ENCODE results near the gene TPPP3.
"Not testable (repeated sequence)": the region's sequence is repeated elsewhere in the genome, so short reads cannot be mapped to it uniquely, and the experiment has no call there.

The TPPP3 gene

GRCh38 chr16:67423611-67424260, 30.4 kb upstream of the TPPP3 start:
- Histone ChIP-seq H3K9ac (ENCODE audit: low read length) (no peak overlapping the region), H3K36me3 (ENCODE audit: control insufficient read depth, insufficient read depth, low read length) (no peaks in the 10 kb centered on the region), H3K4me1 (ENCODE audit: control insufficient read depth, insufficient read depth, low read length) (no peaks in the 10 kb centered on the region), H3K27me3 (ENCODE audit: control insufficient read depth, insufficient read depth, low read length) (no peaks in the 10 kb centered on the region), H3K27ac (ENCODE audit: low read depth, low read length) (no peak overlapping the region), H3K4me3 (ENCODE audit: low read length) (no peak overlapping the region)

- Histone ChIP-seq H3K27ac (ENCODE audit: low read depth, low read length) (no peak overlapping the region), H3K9ac (ENCODE audit: low read length) (no peak overlapping the region)
Observed at GRCh38 chr16:67423015-67423414, 29.7 kb upstream of the TPPP3 start.

GRCh38 chr16:67421030-67421429, 27.7 kb upstream of the TPPP3 start:
- H3K4me3 ChIP-seq (ENCODE audit: low read length), result no peak overlapping the region
- no peaks in the 10 kb centered on the region for H3K27me3 ChIP-seq (ENCODE audit: control insufficient read depth, insufficient read depth, low read length)
- H3K36me3 ChIP-seq (ENCODE audit: control insufficient read depth, insufficient read depth, low read length), result no peaks in the 10 kb centered on the region
- no peak overlapping the region for H3K9ac ChIP-seq (ENCODE audit: low read length)
- H3K4me1 ChIP-seq (ENCODE audit: control insufficient read depth, insufficient read depth, low read length), result peaks cover 3% of the 10 kb centered on the region
- H3K27ac ChIP-seq (ENCODE audit: low read depth, low read length), result no peak overlapping the region

More at GRCh38 chr16:67423015-67423414, 29.7 kb upstream of the TPPP3 start:
- Histone ChIP-seq H3K4me3 (ENCODE audit: low read length) (no peak overlapping the region), H3K4me1 (ENCODE audit: control insufficient read depth, insufficient read depth, low read length) (no peaks in the 10 kb centered on the region), H3K36me3 (ENCODE audit: control insufficient read depth, insufficient read depth, low read length) (no peaks in the 10 kb centered on the region), H3K27me3 (ENCODE audit: control insufficient read depth, insufficient read depth, low read length) (no peaks in the 10 kb centered on the region)

GRCh38 chr16:67419931-67420330, 26.6 kb upstream of the TPPP3 start:
- no peak overlapping the region for H3K9ac ChIP-seq (ENCODE audit: low read length)
- no peaks in the 10 kb centered on the region for H3K27me3 ChIP-seq (ENCODE audit: control insufficient read depth, insufficient read depth, low read length)
- H3K27ac ChIP-seq (ENCODE audit: low read depth, low read length), result no peak overlapping the region
- H3K36me3 ChIP-seq (ENCODE audit: control insufficient read depth, insufficient read depth, low read length), result no peaks in the 10 kb centered on the region
- H3K4me3 ChIP-seq (ENCODE audit: low read length), result no peak overlapping the region
- H3K4me1 ChIP-seq (ENCODE audit: control insufficient read depth, insufficient read depth, low read length), result peaks cover 5% of the 10 kb centered on the region

GRCh38 chr16:67419502-67419901, 26.2 kb upstream of the TPPP3 start:
- no peak overlapping the region for H3K27ac ChIP-seq (ENCODE audit: low read depth, low read length)
- H3K27me3 ChIP-seq (ENCODE audit: control insufficient read depth, insufficient read depth, low read length), result no peaks in the 10 kb centered on the region
- H3K4me1 ChIP-seq (ENCODE audit: control insufficient read depth, insufficient read depth, low read length), result peaks cover 5% of the 10 kb centered on the region
- no peaks in the 10 kb centered on the region for H3K36me3 ChIP-seq (ENCODE audit: control insufficient read depth, insufficient read depth, low read length)
- H3K4me3 ChIP-seq (ENCODE audit: low read length), result no peak overlapping the region
- H3K9ac ChIP-seq (ENCODE audit: low read length), result no peak overlapping the region

GRCh38 chr16:67417333-67418061, 24.2 kb upstream of the TPPP3 start:
- H3K36me3 ChIP-seq (ENCODE audit: control insufficient read depth, insufficient read depth, low read length), result no peaks in the 10 kb centered on the region
- no peak overlapping the region for H3K9ac ChIP-seq (ENCODE audit: low read length)
- H3K27me3 ChIP-seq (ENCODE audit: control insufficient read depth, insufficient read depth, low read length), result no peaks in the 10 kb centered on the region

GRCh38 chr16:67415872-67416793, 22.8 kb upstream of the TPPP3 start, which contains the start of gene ZDHHC1:
Gene ZDHHC1 (minus strand): TSS chr16:67416477. CDS start chr16:67407775, 8,702 bp downstream.
- Histone ChIP-seq H3K36me3 (ENCODE audit: control insufficient read depth, insufficient read depth, low read length) (no peaks in the 10 kb centered on the region), H3K4me1 (ENCODE audit: control insufficient read depth, insufficient read depth, low read length) (peaks cover 5% of the 10 kb centered on the region), H3K9ac (ENCODE audit: low read length) (peak within 1 kb of the TSS; percentile 90), H3K27me3 (ENCODE audit: control insufficient read depth, insufficient read depth, low read length) (no peaks in the 10 kb centered on the region), H3K4me3 (ENCODE audit: low read length) (peak within 1 kb of the TSS; percentile 80), H3K27ac (ENCODE audit: low read depth, low read length) (peak within 1 kb of the TSS; percentile 85)

More at GRCh38 chr16:67417333-67418061, 24.2 kb upstream of the TPPP3 start:
- Histone ChIP-seq H3K27ac (ENCODE audit: low read depth, low read length) (no peak overlapping the region), H3K4me1 (ENCODE audit: control insufficient read depth, insufficient read depth, low read length) (peaks cover 5% of the 10 kb centered on the region), H3K4me3 (ENCODE audit: low read length) (no peak overlapping the region)

- Histone ChIP-seq H3K27ac (ENCODE audit: low read depth, low read length) (peak overlapping the region; percentile 85), H3K4me3 (ENCODE audit: low read length) (peak overlapping the region; percentile 80)
- not testable (repeated sequence) for H3K36me3 ChIP-seq (ENCODE audit: control insufficient read depth, insufficient read depth, low read length); H3K4me1 ChIP-seq (ENCODE audit: control insufficient read depth, insufficient read depth, low read length); H3K9ac ChIP-seq (ENCODE audit: low read length); H3K27me3 ChIP-seq (ENCODE audit: control insufficient read depth, insufficient read depth, low read length)
Observed at GRCh38 chr16:67415421-67415820, 22.1 kb upstream of the TPPP3 start.

GRCh38 chr16:67413978-67414911, 20.9 kb upstream of the TPPP3 start:
- peaks cover 5% of the 10 kb centered on the region for H3K4me1 ChIP-seq (ENCODE audit: control insufficient read depth, insufficient read depth, low read length)
- H3K27ac ChIP-seq (ENCODE audit: low read depth, low read length), result no peak overlapping the region
- H3K4me3 ChIP-seq (ENCODE audit: low read length), result no peak overlapping the region
- H3K9ac ChIP-seq (ENCODE audit: low read length), result no peak overlapping the region
- H3K27me3 ChIP-seq (ENCODE audit: control insufficient read depth, insufficient read depth, low read length), result no peaks in the 10 kb centered on the region
- no peaks in the 10 kb centered on the region for H3K36me3 ChIP-seq (ENCODE audit: control insufficient read depth, insufficient read depth, low read length)

- Histone ChIP-seq H3K4me3 (ENCODE audit: low read length) (no peak overlapping the region), H3K4me1 (ENCODE audit: control insufficient read depth, insufficient read depth, low read length) (peaks cover 5% of the 10 kb centered on the region), H3K9ac (ENCODE audit: low read length) (no peak overlapping the region), H3K27ac (ENCODE audit: low read depth, low read length) (no peak overlapping the region), H3K27me3 (ENCODE audit: control insufficient read depth, insufficient read depth, low read length) (no peaks in the 10 kb centered on the region), H3K36me3 (ENCODE audit: control insufficient read depth, insufficient read depth, low read length) (no peaks in the 10 kb centered on the region)
Observed at GRCh38 chr16:67412294-67412693, 19.0 kb upstream of the TPPP3 start.

- H3K36me3 ChIP-seq (ENCODE audit: control insufficient read depth, insufficient read depth, low read length), result no peaks in the 10 kb centered on the region
- no peak overlapping the region for H3K27ac ChIP-seq (ENCODE audit: low read depth, low read length)
- no peak overlapping the region for H3K9ac ChIP-seq (ENCODE audit: low read length)
- peaks cover 6% of the 10 kb centered on the region for H3K4me1 ChIP-seq (ENCODE audit: control insufficient read depth, insufficient read depth, low read length)
- H3K4me3 ChIP-seq (ENCODE audit: low read length), result no peak overlapping the region
- H3K27me3 ChIP-seq (ENCODE audit: control insufficient read depth, insufficient read depth, low read length), result no peaks in the 10 kb centered on the region
Observed at GRCh38 chr16:67411339-67411738, 18.0 kb upstream of the TPPP3 start.

Data from rectal smooth muscle tissue (tissue), 1 donor.